ENCODE data around the gene CLCN5.

Gene CLCN5

GRCh38 chrX:49934148-49934547, 11.8 kb downstream of the CLCN5 start:
- DNase-seq: no peak

GRCh38 chrX:49934729-49935128, 12.3 kb downstream of the CLCN5 start:
- no peak for DNase-seq

GRCh38 chrX:49947781-49948180, 25.4 kb downstream of the CLCN5 start:
- no peak for DNase-seq

- no peak for DNase-seq
These were observed 27.6 kb downstream of the CLCN5 start for GRCh38 chrX:49949961-49950360.

- no peak for DNase-seq
These were observed 29.3 kb downstream of the CLCN5 start for GRCh38 chrX:49951524-49952193.

GRCh38 chrX:49956313-49956712, 33.9 kb downstream of the CLCN5 start:
- DNase-seq: no peak

- no peak for DNase-seq
These were observed 36.5 kb downstream of the CLCN5 start for GRCh38 chrX:49958727-49959485.

- no peak for DNase-seq
These were observed 37.2 kb downstream of the CLCN5 start for GRCh38 chrX:49959602-49960001.

- DNase-seq: no peak
These were observed 37.7 kb downstream of the CLCN5 start for GRCh38 chrX:49960061-49960460.

GRCh38 chrX:49970674-49971073, 48.3 kb downstream of the CLCN5 start:
- no peak for DNase-seq

- no peak for DNase-seq
These were observed 50.0 kb downstream of the CLCN5 start for GRCh38 chrX:49972328-49972860.

GRCh38 chrX:49976682-49977197, 54.3 kb downstream of the CLCN5 start:
- DNase-seq: no peak

GRCh38 chrX:49977319-49978090, 55.1 kb downstream of the CLCN5 start:
- peak; percentile 3 to 44 (median 3) for DNase-seq

GRCh38 chrX:49978176-49978575, 55.8 kb downstream of the CLCN5 start:
- no peak for DNase-seq

- DNase-seq: no peak
These were observed 63.7 kb downstream of the CLCN5 start for GRCh38 chrX:49986058-49986457.

- DNase-seq: no peak
These were observed 65.3 kb downstream of the CLCN5 start for GRCh38 chrX:49987651-49988050.

- DNase-seq: no peak
These were observed 65.7 kb downstream of the CLCN5 start for GRCh38 chrX:49988143-49988542.

GRCh38 chrX:49991758-49992157, 69.4 kb downstream of the CLCN5 start:
- no peak for DNase-seq

- DNase-seq: no peak
These were observed 70.5 kb downstream of the CLCN5 start for GRCh38 chrX:49992853-49993252.

GRCh38 chrX:49993661-49994060, 71.3 kb downstream of the CLCN5 start:
- no peak for DNase-seq

GRCh38 chrX:49995107-49995731, 72.8 kb downstream of the CLCN5 start:
- DNase-seq: no peak

- no peak for DNase-seq
These were observed 73.5 kb downstream of the CLCN5 start for GRCh38 chrX:49995795-49996455.

All from NCI-H1417 (cell line).